ENCODE measurements around the gene SUPT16H. TPM values are rescaled to one million over a fixed set of nuclear protein-coding genes. Genes with fewer than 3 reads are reported as not detected.

Gene SUPT16H
- total RNA-seq, 1 donor from 2014 or later, result 198 TPM

DNA sequence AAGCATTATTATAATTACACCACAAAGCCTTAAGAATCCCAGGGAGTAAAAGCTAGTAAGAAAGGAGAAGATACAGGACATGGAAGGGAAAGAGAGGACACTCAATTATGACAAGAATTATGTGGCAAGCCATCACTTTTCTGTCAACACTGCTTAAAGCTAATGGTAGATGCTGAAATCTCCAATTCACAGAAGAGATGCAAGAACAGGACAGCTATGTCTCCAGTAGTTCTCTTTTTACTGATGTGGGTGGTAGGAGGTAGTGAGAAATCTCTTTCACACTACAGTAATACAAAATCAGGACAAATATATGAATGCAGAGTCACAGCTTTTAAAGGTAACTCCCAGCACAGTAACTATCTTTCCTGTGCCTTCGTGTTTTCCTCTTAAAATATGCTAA is 42.9 kb upstream of the SUPT16H start:
- H3K9me3 ChIP-seq (ENCODE audit: low read depth), result no peaks in the 10 kb centered on the region

DNA sequence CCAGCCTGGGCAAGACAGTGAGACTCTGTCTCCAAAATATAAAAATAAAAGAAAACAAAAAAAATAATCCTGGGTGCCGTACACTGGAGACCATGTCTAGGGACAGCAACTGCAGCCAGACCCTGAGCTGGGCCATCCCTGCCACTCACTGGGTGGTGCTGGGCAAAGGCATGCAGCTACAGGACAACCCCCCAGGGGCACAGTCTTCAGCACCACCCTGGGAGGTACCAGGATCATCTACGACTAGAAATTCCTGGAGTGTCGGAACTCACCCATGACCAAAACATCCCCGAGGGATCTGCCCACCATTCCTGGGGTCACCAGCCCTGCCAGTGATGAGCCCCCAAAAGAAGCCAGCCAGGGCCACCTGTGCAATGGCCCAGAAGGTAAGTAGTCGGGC is 35.7 kb upstream of the SUPT16H start:
- no peak overlapping the region for H3K27ac Mint-ChIP-seq
- Histone ChIP-seq H3K4me3 (no peak overlapping the region), H3K4me1 (no peaks in the 10 kb centered on the region), H3K9ac (no peak overlapping the region), H3K79me2 (ENCODE audit: low read depth) (peaks cover 6% of the 10 kb centered on the region), H3K27ac (no peak overlapping the region), H4K20me1 (ENCODE audit: low read depth) (no peaks in the 10 kb centered on the region), H3K27me3 (no peaks in the 10 kb centered on the region), H2AFZ (replicated peaks) (no peak overlapping the region), H3K9me3 (ENCODE audit: low read depth) (no peaks in the 10 kb centered on the region), H3F3A (ENCODE audit: low read depth) (no peaks in the 10 kb centered on the region), H3K36me3 (peaks cover 26% of the 10 kb centered on the region), H3K4me2 (no peak overlapping the region)
- peaks cover 33% of the 10 kb centered on the region for H3K36me3 Mint-ChIP-seq
- TF ChIP-seq EZH2phosphoT487 (IDR thresholded peaks at IDR 0.05) (no peak), EZH2 (IDR thresholded peaks at IDR 0.05) (no peak)
- TF ChIP-seq, protein P1, sequence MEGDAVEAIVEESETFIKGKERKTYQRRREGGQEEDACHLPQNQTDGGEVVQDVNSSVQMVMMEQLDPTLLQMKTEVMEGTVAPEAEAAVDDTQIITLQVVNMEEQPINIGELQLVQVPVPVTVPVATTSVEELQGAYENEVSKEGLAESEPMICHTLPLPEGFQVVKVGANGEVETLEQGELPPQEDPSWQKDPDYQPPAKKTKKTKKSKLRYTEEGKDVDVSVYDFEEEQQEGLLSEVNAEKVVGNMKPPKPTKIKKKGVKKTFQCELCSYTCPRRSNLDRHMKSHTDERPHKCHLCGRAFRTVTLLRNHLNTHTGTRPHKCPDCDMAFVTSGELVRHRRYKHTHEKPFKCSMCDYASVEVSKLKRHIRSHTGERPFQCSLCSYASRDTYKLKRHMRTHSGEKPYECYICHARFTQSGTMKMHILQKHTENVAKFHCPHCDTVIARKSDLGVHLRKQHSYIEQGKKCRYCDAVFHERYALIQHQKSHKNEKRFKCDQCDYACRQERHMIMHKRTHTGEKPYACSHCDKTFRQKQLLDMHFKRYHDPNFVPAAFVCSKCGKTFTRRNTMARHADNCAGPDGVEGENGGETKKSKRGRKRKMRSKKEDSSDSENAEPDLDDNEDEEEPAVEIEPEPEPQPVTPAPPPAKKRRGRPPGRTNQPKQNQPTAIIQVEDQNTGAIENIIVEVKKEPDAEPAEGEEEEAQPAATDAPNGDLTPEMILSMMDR (IDR thresholded peaks at IDR 0.05), result no peak
- H3K4me1 Mint-ChIP-seq, result no peaks in the 10 kb centered on the region
- no peaks in the 10 kb centered on the region for H3K9me3 Mint-ChIP-seq
- DNase-seq (ENCODE audit: low spot score), result no peak
- H3K27me3 Mint-ChIP-seq (ENCODE audit: insufficient read depth, low read depth), result peaks cover 3% of the 10 kb centered on the region
- H3K4me3 Mint-ChIP-seq, result no peak overlapping the region

More for the DNA sequence above, 42.9 kb upstream of the SUPT16H start:
- TF ChIP-seq, protein P1 (IDR thresholded peaks at IDR 0.05), result no peak
- TF ChIP-seq EZH2 (IDR thresholded peaks at IDR 0.05) (no peak), EZH2phosphoT487 (IDR thresholded peaks at IDR 0.05) (no peak)
- H3K4me2 ChIP-seq, result no peak overlapping the region
- Mint-ChIP-seq H3K27me3 (ENCODE audit: insufficient read depth, low read depth) (no peaks in the 10 kb centered on the region), H3K36me3 (peaks cover 49% of the 10 kb centered on the region), H3K9me3 (no peaks in the 10 kb centered on the region), H3K27ac (no peak overlapping the region), H3K4me3 (no peak overlapping the region), H3K4me1 (no peaks in the 10 kb centered on the region)
- peaks cover 57% of the 10 kb centered on the region for H3K79me2 ChIP-seq (ENCODE audit: low read depth)
- H2AFZ ChIP-seq (replicated peaks), result no peak overlapping the region
- DNase-seq (ENCODE audit: low spot score), result no peak
- H3K9ac ChIP-seq, result no peak overlapping the region
- no peak overlapping the region for H3K27ac ChIP-seq
- peaks cover 11% of the 10 kb centered on the region for H4K20me1 ChIP-seq (ENCODE audit: low read depth)
- no peaks in the 10 kb centered on the region for H3K4me1 ChIP-seq
- no peaks in the 10 kb centered on the region for H3F3A ChIP-seq (ENCODE audit: low read depth)
- no peak overlapping the region for H3K4me3 ChIP-seq
- no peaks in the 10 kb centered on the region for H3K27me3 ChIP-seq
- H3K36me3 ChIP-seq, result peaks cover 35% of the 10 kb centered on the region

DNA sequence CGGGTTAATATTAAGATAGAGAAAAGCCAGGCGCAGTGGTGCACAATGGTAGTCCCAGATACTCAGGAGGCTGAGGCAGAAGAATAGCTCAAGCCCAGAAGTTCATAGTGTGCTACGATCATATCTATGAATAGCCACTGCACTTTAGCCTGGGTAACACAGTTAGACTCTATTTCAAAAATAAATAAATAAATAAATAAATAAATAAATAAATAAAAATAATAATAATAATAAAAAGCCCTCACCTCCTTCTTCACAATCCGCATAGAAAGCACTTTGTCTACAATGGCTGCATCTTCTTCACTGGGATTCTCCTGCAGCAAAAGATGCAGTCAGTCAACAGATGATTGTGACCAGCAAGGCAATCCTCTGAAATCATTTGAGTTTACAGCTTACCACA is 31.5 kb upstream of the SUPT16H start:
- no peak overlapping the region for H3K4me3 ChIP-seq

More for the DNA sequence above, 31.5 kb upstream of the SUPT16H start:
- H3K4me2 ChIP-seq, result no peak overlapping the region
- no peak overlapping the region for H2AFZ ChIP-seq (replicated peaks)
- no peak for DNase-seq (ENCODE audit: low spot score)
- Mint-ChIP-seq H3K36me3 (peaks cover 42% of the 10 kb centered on the region), H3K4me1 (no peaks in the 10 kb centered on the region), H3K27ac (no peak overlapping the region), H3K9me3 (no peaks in the 10 kb centered on the region), H3K27me3 (ENCODE audit: insufficient read depth, low read depth) (peaks cover 3% of the 10 kb centered on the region), H3K4me3 (no peak overlapping the region)
- no peaks in the 10 kb centered on the region for H3K9me3 ChIP-seq (ENCODE audit: low read depth)
- H3K27ac ChIP-seq, result no peak overlapping the region
- TF ChIP-seq, protein P1 (IDR thresholded peaks at IDR 0.05), result no peak
- TF ChIP-seq EZH2phosphoT487 (IDR thresholded peaks at IDR 0.05), result no peak
- TF ChIP-seq EZH2 (IDR thresholded peaks at IDR 0.05), result no peak
- H4K20me1 ChIP-seq (ENCODE audit: low read depth), result no peaks in the 10 kb centered on the region
- no peaks in the 10 kb centered on the region for H3K4me1 ChIP-seq
- peaks cover 11% of the 10 kb centered on the region for H3F3A ChIP-seq (ENCODE audit: low read depth)
- H3K79me2 ChIP-seq (ENCODE audit: low read depth), result no peaks in the 10 kb centered on the region
- peaks cover 19% of the 10 kb centered on the region for H3K36me3 ChIP-seq
- no peaks in the 10 kb centered on the region for H3K27me3 ChIP-seq
- no peak overlapping the region for H3K9ac ChIP-seq

All from neural progenitor cell (in vitro differentiated cells).